Stimulated activated CD4-positive, alpha-beta T cell treated with anti-CD3 and anti-CD28 coated beads, Interleukin-4, amount 100 ng/mL, for 1 hour (primary cell): ENCODE data around the gene GRM7.

Experiments
- DNase-seq: peaks from one replicate; pipeline ENCODE4 v3.0.0-alpha.2; 2020

The GRM7 gene

GRCh38 chr3:7607083-7607482, 746.2 kb downstream of the GRM7 start:
- no peak for DNase-seq

DNA sequence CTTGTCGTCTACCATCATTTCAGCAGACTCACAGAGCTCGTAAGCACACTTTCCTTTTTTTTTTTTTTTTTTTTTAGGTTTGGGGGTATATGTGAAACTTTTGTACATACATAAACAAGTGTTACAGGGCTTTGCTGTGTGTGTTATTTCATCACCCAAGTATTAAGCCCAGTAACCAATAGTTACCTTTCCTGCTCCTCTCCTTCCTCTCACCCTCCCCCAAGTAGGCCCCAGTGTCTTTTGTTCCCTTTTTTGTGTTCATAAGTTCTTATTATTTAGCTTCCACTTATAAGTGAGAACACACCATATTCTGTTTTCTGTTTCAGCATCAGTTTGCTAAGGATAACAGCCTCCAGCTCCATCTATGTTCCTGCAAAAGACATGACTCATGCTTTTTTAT, 746.8 kb downstream of the GRM7 start:
- no peak for DNase-seq

GRCh38 chr3:7610634-7611033, 749.7 kb downstream of the GRM7 start:
- no peak for DNase-seq

DNA sequence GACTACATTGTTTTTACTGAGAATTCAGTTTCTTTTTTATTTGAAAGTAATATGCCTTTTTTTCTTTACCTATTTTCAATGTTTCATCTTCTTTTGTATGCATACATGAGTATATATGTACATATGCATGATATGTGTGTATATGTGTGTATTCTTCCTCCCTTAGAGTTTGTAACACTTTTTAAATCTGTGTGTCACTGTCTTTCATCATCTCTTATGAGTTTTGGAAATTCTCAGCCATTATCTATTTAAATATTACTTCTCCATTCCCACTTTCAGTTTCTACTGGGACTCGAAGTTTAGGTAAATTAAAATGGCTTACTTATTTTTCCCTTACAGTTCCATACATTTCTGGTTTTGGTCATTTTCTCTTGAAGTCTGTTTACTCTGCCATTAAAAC, 754.1 kb downstream of the GRM7 start:
- no peak for DNase-seq

GRCh38 chr3:7618606-7619005, 757.7 kb downstream of the GRM7 start:
- no peak for DNase-seq

GRCh38 chr3:7620401-7620800, 759.5 kb downstream of the GRM7 start:
- no peak for DNase-seq

DNA sequence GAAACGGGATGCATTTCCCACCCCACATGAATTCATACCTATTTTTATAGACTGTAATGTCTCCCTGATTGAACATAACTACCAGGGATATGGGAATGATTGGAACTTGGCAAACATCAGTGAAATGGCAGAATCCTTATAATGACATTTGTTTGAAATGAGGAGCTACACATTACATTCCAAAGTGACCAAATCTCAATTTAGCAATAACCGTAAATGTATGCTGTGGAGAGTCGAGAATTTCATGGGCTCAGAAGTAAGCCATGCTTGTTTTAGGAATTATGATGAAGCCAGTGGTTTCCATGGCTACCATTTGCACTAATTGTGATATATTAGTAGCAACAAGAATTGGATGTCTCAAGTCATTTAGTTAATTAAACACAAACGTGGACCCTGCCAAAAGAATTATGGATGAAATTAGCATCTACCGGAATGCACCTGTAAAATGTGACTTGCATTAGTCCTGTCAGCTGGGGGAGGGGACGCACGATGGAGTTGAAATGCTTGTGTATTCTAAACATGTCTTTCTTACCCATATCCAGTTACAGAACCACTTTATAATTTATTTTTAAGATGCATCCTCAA, 760.2 kb downstream of the GRM7 start:
- no peak for DNase-seq

DNA sequence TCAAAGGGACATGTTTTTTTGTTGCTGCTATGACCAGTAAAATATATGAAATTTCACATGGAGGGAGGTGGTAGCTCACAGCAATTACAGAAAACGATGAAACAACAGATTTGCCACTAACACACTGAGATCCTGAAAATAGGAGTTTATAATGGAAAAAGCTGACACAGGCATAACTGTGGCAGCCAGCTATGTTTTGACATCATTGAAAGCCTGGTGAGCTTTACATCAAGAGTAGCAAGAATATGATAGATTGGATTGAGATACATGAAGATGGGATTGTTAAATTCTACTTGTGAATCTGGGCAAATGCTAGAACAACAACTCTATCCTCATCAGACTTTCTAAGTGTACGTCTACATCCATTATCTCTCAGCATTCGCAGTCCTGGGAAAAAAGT, 760.7 kb downstream of the GRM7 start:
- DNase-seq, result no peak

DNA sequence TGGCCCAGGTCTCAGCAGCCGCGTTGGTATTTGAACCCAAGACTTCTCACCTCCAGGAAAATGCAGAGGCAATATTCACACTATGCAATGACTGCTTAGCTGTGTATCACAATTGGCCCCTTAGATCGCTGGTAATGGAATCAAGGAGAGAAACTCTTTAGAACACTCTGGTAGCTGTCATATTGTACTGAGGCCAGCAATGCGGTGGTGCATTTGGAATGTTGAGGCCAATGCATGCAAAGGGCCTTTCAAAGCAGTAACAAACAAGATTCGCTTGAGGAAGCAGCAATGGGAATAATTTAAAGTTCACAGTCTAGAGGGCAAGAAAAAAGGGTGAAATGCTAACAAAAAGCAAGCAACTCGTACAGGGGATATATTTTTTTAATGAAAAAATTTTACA, 764.1 kb downstream of the GRM7 start:
- DNase-seq, result no peak

- no peak for DNase-seq
Measured at GRCh38 chr3:7630351-7630911, 769.5 kb downstream of the GRM7 start.

DNA sequence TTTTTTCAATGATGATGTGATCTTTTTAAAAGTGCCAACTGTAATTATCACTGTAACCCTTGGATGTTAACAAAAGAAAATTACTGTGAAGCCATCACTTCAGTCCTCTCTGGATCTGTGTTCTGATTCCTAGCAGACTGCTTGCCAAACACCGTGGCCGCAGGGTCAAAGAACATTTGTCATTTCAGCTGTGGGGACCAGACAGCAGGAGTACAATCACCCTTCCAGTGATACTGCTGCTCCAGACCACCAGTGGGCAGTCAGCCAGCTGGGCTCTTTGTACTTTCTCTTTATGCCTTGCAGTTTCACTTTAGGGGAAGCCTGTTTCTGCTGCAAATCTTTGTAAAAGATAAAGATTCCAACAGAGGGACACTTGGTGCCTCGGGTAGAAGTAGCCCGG, 770.0 kb downstream of the GRM7 start:
- DNase-seq, result no peak

DNA sequence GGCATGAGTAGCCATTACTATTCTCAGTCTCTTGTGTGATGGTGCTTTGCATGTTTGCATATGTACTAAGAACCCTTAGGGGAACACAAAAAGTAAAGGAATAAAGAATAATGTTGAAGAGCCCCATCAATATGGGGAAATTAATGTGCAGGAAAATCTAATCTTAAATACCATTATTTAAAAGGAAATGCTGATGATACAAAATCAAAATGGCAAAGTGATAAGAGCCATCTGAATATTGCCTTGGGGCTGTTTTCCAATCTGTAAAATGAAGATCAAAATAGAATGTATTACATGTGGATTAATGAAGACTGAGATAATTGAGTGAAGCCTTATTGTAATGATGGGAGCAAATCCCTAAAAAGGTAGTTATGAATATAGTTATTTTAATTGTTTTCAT, 771.4 kb downstream of the GRM7 start:
- DNase-seq, result no peak

GRCh38 chr3:7637694-7638093, 776.8 kb downstream of the GRM7 start:
- DNase-seq, result no peak

DNA sequence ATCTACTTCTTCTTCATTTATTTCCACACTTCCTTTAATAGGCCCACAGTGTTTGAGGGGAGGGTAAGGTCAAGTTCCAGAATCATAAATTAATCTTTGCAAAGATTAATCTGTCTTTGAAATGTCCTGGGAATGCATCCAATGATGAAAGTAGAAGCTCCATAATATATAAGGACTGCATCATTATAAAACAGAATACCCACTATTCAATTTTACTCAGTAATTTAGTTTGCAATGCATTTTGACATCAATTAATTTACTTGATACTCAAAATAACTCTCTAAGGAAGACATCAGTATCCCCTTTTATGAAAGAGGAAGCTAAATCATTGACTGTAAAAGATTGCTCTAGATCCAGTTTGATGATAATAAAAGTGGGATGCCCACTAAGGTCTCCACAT, 777.2 kb downstream of the GRM7 start:
- no peak for DNase-seq

GRCh38 chr3:7640787-7641186, 779.9 kb downstream of the GRM7 start:
- DNase-seq, result no peak

- no peak for DNase-seq
Measured at GRCh38 chr3:7646851-7647250, 785.9 kb downstream of the GRM7 start.

GRCh38 chr3:7650466-7650865, 789.6 kb downstream of the GRM7 start:
- DNase-seq, result no peak

DNA sequence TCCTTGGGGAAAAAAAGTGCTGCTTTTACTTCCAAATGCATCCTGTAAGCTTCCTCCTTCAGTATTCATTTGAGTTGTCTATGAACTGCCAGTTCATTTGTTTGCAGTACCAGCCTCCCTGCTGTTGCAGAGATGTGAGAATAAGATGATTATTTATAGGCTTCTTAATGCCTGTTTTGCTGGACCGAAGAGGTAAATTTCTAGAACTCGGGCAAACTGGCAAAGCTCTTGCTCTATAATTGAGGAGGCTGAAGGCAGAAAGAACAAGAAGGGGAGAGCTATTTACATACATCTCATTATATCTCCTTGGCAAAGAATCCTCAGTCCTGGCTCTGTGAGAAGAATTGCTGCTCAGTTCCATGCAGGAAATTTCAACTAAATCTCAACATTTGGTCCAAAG, 790.4 kb downstream of the GRM7 start:
- no peak for DNase-seq

- no peak for DNase-seq
Measured at GRCh38 chr3:7657214-7658112, 796.5 kb downstream of the GRM7 start.

GRCh38 chr3:7658294-7658693, 797.4 kb downstream of the GRM7 start:
- no peak for DNase-seq

DNA sequence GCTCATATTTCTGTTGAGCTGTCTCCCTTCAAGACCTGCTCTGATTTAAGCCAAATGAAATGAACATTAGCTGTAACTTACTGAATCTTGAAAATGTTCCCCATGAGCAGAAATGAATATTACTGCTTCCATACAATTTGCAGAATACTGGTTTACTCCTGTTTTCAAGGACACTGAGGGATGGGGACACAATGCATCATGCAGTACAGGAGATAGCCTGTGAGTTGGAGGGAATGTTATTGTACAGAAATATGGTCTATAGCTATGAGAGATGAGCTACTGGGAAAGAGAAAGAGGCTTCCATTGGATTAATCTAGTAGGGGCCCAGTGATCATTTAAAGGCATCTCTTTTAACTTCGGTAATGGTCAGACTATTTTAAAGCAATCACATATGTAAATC, 798.2 kb downstream of the GRM7 start:
- DNase-seq, result no peak

GRCh38 chr3:7663771-7664170, 802.9 kb downstream of the GRM7 start:
- no peak for DNase-seq

GRCh38 chr3:7667774-7668173, 806.9 kb downstream of the GRM7 start:
- no peak for DNase-seq

DNA sequence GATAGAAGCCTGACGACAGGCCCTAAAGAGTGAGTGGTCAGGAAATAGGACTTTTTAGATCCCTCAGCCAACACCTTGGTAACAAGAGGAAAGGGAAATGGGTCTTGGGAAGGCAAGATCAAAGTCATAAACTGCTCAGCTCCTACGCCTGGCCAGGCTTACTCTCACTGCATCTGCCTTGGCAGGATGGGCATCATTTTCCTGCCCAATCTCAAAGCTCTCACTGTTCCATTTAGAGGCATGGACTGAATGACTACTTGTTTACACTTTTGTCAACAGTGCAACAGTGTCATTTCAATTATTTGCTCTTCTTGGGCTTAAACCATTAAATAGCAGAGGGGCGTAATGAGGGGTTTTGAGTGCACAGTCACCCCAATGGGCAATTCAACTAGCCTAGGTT, 808.7 kb downstream of the GRM7 start:
- DNase-seq, result no peak
